K562 treated with DMSO at 1 percent for 4 hours (cell line): ENCODE results near the gene CMC4. TPM values are rescaled to one million over a fixed set of nuclear protein-coding genes. Genes with fewer than 3 reads are reported as not detected.

Source experiments
- total RNA-seq: library from RNA; unstranded; fragments of 300-600 nt; gene quantifications from 2 replicates; pipeline ENCODE4 v1.2.3, GENCODE V29; 2022; ENCODE audit not compliant: insufficient read depth

CMC4 gene, protein sequence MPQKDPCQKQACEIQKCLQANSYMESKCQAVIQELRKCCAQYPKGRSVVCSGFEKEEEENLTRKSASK
- total RNA-seq = 11.5 and 14.6 TPM in 2 replicates

DNA sequence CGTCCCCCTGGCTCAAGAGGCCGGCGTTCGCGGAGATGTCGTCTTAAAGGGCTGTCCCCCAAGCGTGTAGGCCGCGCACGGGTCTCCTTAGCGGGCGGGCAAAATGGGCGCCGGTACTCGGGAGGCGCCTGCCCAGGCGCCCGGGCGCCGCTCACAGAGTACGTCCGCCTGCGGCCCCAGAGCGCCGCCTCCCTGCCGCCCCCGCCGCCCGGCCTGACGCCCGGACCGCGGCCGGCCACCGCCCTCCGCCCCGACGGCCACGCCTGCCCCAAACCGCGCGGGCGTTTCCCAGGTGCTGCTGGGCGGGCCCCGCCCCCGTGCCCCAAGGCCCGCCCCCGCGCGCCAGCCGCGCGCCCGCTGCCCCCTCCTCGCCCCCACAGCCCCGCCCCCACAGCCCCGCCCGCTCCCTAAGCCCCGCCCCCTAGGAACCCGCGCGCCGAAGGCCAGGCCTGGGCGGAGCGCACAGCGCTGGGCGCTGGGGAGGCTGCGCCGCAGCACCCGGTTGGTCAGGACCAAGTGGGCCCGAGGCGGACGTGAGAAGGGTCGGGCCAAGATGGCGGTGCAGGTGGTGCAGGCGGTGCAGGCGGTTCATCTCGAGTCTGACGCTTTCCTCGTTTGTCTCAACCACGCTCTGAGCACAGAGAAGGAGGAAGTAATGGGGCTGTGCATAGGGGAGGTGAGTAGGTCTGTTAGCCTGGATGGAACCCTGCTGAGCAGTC, at the start of gene CMC4, which contains the start of the genes BRCC3 and MTCP1:
Gene CMC4 (minus strand): TSS at position 162 of the 719 bp plus-strand sequence. CDS start 7,113 bp downstream, outside the sequence.
Gene BRCC3 (plus strand): TSS at position 534 of the 719 bp plus-strand sequence. CDS start 20 bp downstream, at position 554.
Gene MTCP1 (minus strand): TSS at position 162 of the 719 bp plus-strand sequence. CDS start 5,126 bp downstream, outside the sequence.

DNA sequence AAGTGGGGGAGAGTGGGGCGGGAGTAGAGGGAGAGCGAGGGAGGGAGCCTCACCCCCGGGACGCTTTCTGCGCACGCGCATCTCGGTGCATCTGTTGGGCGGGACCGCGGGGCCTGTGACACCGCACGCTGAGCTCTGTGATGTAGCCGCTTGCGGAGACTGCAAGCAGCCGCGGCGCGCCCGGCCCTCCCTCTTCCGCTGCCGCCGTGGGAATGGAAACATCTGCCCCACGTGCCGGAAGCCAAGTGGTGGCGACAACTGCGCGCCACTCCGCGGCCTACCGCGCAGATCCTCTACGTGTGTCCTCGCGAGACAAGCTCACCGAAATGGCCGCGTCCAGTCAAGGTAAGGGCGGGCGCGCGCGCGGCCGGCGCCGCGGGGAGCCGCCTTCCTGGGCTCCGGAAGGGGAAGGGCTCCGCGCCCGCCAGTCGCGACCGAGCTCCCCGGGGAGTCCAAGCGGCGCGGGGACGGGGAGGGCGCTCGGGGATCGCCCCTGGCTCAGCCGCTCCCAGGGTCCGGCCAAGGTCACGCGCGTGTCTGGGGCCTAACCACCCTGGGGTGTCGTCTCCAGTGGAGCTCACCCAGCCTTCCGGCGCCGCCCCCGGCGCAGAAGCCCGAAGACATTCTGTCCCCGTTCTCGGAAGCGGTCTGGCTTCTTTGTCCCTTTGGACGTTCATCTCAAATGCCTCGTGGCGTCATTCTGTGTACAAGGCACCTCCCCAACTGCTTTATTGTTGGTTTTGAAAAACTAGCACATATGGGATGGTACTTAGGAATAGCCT, 44.0 kb downstream of the CMC4 start, which contains the start of gene FUNDC2:
Gene FUNDC2 (plus strand): TSS at position 118 of the 782 bp plus-strand sequence. CDS start 95 bp downstream, at position 213.

DNA sequence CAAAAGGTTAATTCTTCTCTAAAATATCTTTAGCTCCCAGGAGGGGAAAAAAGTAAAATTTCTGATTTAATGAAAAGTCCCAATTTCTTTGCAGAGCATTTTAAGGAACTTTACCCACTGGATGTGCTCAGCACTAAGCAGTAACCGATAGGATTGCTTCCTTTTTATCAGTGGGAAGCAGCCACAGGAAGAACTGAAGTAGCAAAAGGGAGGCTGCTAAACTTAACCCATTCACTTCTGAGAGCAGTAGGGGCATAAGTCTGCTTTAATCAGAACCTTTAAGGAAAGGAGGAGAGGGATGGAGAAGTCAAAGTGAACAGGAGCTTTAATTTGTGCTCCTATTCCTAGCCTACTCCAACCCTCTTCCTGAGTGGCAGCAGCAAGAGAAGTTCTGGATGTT, 48.4 kb downstream of the CMC4 start, which contains the start of gene F8:
Gene F8 (minus strand): TSS at position 139 of the 400 bp plus-strand sequence. CDS start 171 bp downstream, outside the sequence.

Other genes starting within 250 kb of the CMC4 start
- not detected in 2 replicates for gene SMIM9, start 236.5 kb downstream of the CMC4 start, total RNA-seq
- gene F8A1, start 184.8 kb downstream of the CMC4 start, total RNA-seq = not detected in 2 replicates
- 2.5 and 3.5 TPM in 2 replicates for gene F8, start 48.4 kb downstream of the CMC4 start, total RNA-seq
- gene FUNDC2, start 44.3 kb downstream of the CMC4 start, total RNA-seq = 85.1 and 96.7 TPM in 2 replicates
- 3.9 and 8.4 TPM in 2 replicates for gene MTCP1, start within 50 bp of the CMC4 start, total RNA-seq
- gene BRCC3, start 372 bp upstream of the CMC4 start, total RNA-seq = 8.7 and 11.0 TPM in 2 replicates
- gene VBP1, start 145.3 kb upstream of the CMC4 start, total RNA-seq = 71.0 and 73.3 TPM in 2 replicates
- 0.16 TPM in 1 of 2 replicates, not detected in the other for gene RAB39B, start 193.4 kb upstream of the CMC4 start, total RNA-seq